ENCODE measurements around the gene GBF1.
A peak's percentile ranks its signal among the peaks of the same experiment; 100 is the strongest.

DNA sequence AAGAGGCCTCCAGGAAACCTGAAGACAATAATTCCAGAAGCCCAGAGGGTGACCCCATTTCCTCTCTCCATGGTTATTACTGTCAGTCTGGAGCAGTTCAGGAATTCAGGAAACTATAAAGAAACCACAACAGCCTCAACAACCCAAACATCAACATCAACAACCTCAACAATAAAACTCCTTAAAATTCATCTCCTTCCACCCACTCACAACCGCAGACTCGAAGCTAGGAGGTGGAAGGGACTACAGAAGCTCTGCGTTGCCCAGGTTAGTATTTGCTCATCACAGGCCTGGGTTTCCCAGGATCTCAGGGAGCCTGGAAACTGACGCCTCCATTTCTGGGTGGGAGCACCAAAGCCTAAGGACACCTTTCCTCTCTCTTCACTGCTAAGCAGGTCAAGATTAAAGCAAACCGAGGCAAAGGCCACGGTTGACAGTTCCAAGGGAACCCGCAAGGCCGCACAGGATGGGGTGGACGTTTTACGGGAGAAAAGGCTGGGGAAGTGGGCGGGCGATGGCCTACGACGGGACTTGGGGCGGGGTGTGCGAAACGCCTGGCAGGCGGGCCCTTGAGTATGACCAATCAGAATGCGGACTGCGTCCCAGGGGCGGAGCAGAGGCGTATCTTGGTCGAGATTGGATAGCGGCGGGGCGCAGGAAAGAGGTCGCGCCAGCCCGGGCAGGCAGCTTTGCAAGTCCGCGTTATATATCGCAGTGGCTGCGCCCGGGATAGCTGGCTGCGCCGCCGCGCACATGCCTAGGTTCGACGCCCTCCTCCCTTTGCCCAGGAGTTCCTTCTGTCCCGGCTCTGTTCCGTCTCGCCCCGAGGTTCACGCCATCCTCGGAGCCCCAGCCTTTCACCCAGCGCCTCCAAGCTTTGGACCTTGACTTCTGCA is 19.4 kb upstream of the GBF1 start, which contains the start of gene ELOVL3:
- TF ChIP-seq, protein P1, sequence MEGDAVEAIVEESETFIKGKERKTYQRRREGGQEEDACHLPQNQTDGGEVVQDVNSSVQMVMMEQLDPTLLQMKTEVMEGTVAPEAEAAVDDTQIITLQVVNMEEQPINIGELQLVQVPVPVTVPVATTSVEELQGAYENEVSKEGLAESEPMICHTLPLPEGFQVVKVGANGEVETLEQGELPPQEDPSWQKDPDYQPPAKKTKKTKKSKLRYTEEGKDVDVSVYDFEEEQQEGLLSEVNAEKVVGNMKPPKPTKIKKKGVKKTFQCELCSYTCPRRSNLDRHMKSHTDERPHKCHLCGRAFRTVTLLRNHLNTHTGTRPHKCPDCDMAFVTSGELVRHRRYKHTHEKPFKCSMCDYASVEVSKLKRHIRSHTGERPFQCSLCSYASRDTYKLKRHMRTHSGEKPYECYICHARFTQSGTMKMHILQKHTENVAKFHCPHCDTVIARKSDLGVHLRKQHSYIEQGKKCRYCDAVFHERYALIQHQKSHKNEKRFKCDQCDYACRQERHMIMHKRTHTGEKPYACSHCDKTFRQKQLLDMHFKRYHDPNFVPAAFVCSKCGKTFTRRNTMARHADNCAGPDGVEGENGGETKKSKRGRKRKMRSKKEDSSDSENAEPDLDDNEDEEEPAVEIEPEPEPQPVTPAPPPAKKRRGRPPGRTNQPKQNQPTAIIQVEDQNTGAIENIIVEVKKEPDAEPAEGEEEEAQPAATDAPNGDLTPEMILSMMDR (IDR thresholded peaks at IDR 0.05 in 8 of 11, conservative IDR thresholded peaks at IDR 0.05 in 3 of 11) = peak in 4 of 11 experiments; percentile 10 to 53 (median 23)
- TF ChIP-seq POLR2A (IDR thresholded peaks at IDR 0.05) (no peak), POLR2AphosphoS5 (IDR thresholded peaks at IDR 0.05) (peak; percentile 38 to 81 (median 77))

All from spleen (tissue), 7 donors.